Measurements from ENCODE around the gene DBNDD1. TPM values are rescaled to one million over a fixed set of nuclear protein-coding genes. Genes with fewer than 3 reads are reported as not detected.

The DBNDD1 gene
- polyA plus RNA-seq, 1 of the 3 experiments (the other 2 are of a cell fraction), result 27.9 TPM

- no peaks in the 10 kb centered on the region for H3K9me3 ChIP-seq
- ChIA-PET CTCF (interaction anchor here (1.0 kb wide), 2 partner anchors 17 to 18 kb away, joined by 4 read pairs; no protein-coding TSS in a partner anchor), POLR2A (interaction anchor here (1.1 kb wide), 1 partner anchor 115 kb away, joined by 4 read pairs; no protein-coding TSS in a partner anchor)
- H2AFZ ChIP-seq (ENCODE audit: low read depth), result no peak overlapping the region
- H3K27me3 ChIP-seq (ENCODE audit: insufficient read depth), result no peaks in the 10 kb centered on the region
- no peak overlapping the region for H3K4me3 ChIP-seq (ENCODE audit: low read depth in 2 of 2, low read length in 1 of 2)
- H3K27ac ChIP-seq (ENCODE audit: low read depth in 2 of 2, low read length in 1 of 2), result no peak overlapping the region
- peaks cover 10% of the 10 kb centered on the region for H4K20me1 ChIP-seq (ENCODE audit: insufficient read depth)
- no peaks in the 10 kb centered on the region for H3K4me1 ChIP-seq (ENCODE audit: control insufficient read depth in 1 of 2, insufficient read depth in 2 of 2, low read depth in 1 of 2, low read length in 1 of 2)
- no peaks in the 10 kb centered on the region for H3K9me2 ChIP-seq
- DNase-seq, result no peak
- no peak overlapping the region for H3K4me2 ChIP-seq
- peaks cover 16% of the 10 kb centered on the region for H3F3A ChIP-seq (replicated peaks; ENCODE audit: insufficient read depth)
- H3K36me3 ChIP-seq (replicated peaks in 1 of 2; ENCODE audit: control insufficient read depth in 1 of 2, insufficient read depth in 2 of 2, low read length in 1 of 2), result peaks cover 17 to 56% of the 10 kb centered on the region in 2 experiments
- TF ChIP-seq POLR2AphosphoS5 (IDR thresholded peaks at IDR 0.05; ENCODE audit: low read depth, low read length) (no peak), YY1 (IDR thresholded peaks at IDR 0.05; ENCODE audit: low read depth) (no peak), PBX3 (IDR thresholded peaks at IDR 0.05) (no peak), GATA2 (CRISPR knock-in tag; IDR thresholded peaks at IDR 0.05) (no peak), FOSL2 (IDR thresholded peaks at IDR 0.05; ENCODE audit: borderline replicate concordance, low read depth) (no peak), IRF3 (IDR thresholded peaks at IDR 0.05; ENCODE audit: low read depth, low read length) (no peak), REST (IDR thresholded peaks at IDR 0.05; ENCODE audit: low read depth, low read length) (no peak), NFIC (IDR thresholded peaks at IDR 0.05; ENCODE audit: borderline replicate concordance) (no peak), SIN3A (IDR thresholded peaks at IDR 0.05; ENCODE audit: borderline replicate concordance, low read depth, low read length) (no peak), RCOR1 (IDR thresholded peaks at IDR 0.05; ENCODE audit: low read length) (no peak), FOXJ3 (CRISPR knock-in tag; IDR thresholded peaks at IDR 0.05) (no peak), CHD2 (IDR thresholded peaks at IDR 0.05; ENCODE audit: low read length, partially characterized antibody) (no peak), EP300 (IDR thresholded peaks at IDR 0.05; ENCODE audit: borderline replicate concordance in 1 of 2, low read depth in 1 of 2, low read length in 1 of 2) (no peak), FOXM1 (IDR thresholded peaks at IDR 0.05; ENCODE audit: low read depth) (no peak), TAF1 (IDR thresholded peaks at IDR 0.05; ENCODE audit: borderline replicate concordance, low read depth, low read length) (no peak), MAX (IDR thresholded peaks at IDR 0.05; ENCODE audit: low read depth) (no peak), RFX5 (IDR thresholded peaks at IDR 0.05; ENCODE audit: low read length) (no peak), USF1 (IDR thresholded peaks at IDR 0.05; ENCODE audit: borderline replicate concordance, low read depth) (no peak), RXRA (IDR thresholded peaks at IDR 0.05; ENCODE audit: borderline replicate concordance, low read depth) (no peak)
- no peak overlapping the region for H3K9ac ChIP-seq
- no peaks in the 10 kb centered on the region for H3K79me2 ChIP-seq (ENCODE audit: insufficient read depth)
- 94% methylated on average over 11 of the region's 12 CpGs for WGBS (ENCODE audit: low lambda C conversion rate)
Observed at GRCh38 chr16:90037276-90037675, 18.0 kb upstream of the DBNDD1 start.

All from SK-N-SH (cell line).